NCI-H146 treated with DMSO at 0.1 percent for 48 hours (cell line): ENCODE measurements around the gene HTD2.

Source experiments
- DNase-seq: peaks from one replicate; lab custom pipeline; 2025; ENCODE audit not compliant: unreplicated experiment; lab: John Stamatoyannopoulos, UW

The HTD2 gene

DNA sequence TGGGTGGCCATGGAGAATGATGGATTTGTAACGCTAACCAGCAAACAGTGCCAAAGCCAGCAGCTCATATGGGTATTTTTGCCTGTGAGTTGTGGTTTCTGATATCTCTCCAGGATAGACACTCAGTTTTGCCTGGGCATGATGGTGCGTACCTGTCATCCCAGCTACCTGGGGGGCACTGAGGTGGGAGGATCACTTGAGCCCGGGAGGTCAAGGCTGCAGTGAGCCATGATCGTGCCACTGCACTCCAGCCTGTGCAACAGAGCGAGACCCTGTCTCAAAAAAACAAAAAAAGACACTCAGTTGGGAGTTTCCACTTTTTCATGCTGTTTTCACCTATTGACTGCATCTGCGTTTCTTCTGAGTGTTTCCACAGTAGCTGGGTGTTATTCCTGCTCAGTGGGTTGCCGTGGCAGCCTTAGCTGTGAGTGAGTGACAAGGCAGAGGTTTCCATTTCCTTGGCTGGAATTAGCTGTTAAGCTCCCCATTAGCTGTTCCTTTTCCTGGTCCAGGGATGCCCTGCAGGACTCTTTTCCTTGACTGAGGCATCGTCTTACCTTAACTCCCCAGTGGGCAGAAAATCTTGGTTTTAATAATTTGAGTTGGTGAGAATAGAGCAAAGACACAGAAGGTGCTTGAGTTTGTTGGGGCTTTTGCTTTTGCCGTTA, 14.5 kb upstream of the HTD2 start:
- DNase-seq = no peak

DNA sequence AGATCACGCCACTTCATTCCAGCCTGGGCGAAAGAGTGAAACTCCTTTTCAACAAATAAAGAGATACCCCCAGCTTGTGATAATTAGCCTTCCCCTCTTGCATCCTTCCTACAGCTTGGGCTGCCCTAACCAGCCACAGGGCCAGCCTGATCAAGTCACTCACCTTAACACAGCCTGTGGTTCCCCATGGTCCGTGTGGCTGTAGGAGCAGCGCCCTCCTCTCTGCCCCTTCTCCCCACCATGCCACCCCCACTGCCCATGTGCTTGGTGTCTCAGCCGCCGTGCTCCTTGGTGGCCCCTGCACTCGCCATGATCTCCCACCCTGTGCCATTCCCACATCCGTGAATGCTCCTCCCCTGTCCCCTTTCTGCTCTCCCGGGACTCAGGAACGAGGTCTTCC, 13.5 kb upstream of the HTD2 start:
- DNase-seq = no peak

DNA sequence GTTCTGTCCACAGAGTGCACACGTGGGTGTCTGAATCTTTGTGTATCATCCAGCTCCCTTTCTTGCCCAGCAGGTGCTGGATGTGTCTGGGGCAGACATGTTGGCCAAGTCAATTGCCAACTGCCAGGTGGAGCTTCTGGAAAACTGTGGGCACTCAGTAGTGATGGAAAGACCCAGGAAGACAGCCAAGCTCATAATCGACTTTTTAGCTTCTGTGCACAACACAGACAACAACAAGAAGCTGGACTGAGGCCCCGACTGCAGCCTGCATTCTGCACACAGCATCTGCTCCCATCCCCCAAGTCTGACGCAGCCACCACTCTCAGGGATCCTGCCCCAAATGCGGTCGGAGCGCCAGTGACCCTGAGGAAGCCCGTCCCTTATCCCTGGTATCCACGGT, 12.8 kb upstream of the HTD2 start:
- no peak for DNase-seq

DNA sequence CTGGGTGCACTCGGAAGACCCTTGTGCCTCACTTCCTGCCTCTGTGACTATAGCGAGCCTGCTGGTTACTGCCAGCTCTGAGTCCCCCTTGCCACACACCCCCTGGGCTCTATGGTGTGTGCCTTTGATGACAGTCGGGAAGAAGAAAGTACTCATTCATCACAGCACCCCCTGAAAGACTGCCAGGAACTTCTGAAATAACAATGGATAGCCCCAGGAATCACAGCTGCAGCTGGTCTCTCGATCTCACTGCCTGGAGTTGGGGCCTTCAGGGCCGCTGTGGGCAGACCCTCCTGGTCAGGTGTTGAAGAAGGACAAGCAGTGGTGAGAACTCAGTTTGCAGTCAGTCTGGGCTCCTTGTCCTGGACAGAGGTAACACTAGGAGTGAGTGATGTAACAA, 10.1 kb upstream of the HTD2 start:
- DNase-seq = no peak

DNA sequence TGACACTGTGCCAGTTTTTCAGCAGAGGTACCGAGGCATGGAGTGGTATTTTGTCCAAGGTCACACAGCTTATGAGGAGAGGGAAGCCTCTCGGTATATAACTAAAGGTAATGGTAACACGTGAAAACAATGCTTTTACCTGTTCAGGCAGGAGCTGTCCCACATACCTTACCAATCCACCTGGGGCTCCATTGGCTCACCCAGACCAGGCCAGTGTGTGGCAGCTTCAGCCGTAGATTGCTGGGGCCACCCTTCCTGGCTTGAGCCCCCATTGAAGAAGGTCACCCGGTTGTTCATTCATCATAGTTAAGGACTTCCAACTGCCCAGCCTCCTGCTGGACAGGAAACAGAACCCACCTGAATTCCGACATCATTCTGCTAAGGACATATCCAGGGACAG, 9.5 kb upstream of the HTD2 start:
- DNase-seq = no peak

DNA sequence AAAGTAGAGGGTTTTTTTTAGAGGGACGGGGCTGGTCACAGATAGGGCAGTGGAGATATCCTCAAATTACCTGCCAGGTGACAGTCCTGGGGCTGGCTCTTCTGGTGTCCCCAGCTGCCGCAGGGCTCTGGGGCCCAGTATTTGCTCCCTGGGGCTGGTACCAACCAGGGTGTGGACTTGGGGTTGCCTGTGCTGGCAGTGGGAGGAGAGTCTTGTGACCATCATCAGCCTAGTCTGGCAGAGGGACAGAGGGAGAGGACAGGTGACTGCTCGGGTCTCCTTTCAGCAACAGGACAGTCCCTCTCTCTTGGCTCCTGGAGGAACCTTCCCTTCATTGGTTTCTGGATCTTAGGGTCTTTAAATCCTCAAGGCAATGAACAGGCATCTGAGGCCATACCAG, 8.1 kb upstream of the HTD2 start:
- DNase-seq = no peak

DNA sequence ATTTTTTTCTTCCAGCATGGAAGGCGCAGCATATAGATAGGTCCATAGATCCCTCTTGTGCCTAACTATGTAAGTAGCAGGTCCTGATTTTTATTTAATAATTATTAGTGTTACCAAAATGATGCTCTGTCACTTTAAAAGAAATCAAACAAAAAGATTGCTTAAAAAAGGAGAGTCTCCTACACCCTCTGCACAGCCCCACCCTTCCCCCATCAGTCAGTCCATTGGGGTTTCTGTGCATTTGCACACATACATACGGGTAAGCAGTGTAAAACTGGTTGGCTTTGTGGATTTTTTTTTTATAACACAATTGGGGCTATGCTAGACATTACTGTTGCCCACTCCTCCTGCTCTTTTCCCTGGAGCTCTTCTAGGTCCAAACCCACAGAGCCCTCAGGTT, 7.2 kb upstream of the HTD2 start:
- no peak for DNase-seq

DNA sequence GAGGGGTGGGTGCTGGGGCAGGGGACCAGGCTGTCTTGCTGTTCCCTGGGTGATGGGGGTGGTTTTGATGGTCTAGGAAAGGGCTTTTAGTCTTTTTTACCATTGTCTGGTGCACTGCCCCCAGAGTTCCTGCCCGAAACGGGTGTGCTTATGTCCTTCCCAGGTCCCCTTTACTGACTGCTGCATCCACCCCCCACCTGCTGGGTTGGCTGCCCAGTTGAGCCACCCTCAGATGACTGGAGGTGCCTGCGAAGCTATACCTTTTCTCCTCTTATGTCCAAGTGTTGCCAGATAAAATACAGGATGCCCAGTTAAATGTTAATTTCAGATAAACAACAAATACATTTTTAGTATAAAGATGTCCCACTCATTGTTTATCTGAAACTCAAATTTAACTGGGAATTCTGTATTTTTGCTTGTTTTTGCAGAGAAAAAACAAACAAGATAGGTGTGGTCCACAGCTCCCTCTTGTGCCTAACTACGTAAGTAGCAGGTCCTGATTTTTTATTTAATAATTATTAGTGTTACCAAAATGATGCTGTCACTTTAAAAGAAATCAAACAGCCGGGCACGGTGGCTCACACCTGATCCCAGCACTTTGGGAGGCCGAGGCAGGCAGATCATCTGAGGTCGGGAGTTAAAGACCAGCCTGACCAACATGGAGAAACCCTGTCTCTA, 6.3 kb upstream of the HTD2 start:
- no peak for DNase-seq

DNA sequence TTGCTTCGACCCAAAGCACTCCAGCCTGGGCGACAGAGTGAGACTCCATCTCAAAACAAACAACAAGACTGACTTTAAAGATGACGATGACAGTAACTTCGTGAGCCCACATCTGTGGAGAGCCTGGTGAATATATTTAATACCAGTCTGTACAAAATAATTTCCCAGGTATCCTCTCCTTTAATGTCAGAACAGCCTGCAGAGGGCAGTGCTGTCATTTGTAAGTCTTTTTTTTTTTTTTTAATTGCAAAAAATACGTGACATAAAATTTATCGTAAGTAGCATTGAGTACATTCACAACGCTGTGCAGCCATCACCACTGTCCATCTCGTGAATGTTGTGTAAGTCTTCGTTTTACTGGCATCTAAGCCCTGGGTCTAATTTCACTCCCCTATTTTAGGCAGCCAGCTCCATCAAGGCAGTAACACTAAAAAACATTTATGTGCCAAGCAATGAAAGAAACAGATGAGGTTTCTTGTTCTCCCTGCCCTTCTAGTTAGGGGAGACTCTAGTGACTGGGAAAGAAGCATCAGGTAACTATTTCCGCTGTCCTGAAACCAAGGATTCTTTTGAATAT, 1.4 kb downstream of the HTD2 start:
- no peak for DNase-seq

DNA sequence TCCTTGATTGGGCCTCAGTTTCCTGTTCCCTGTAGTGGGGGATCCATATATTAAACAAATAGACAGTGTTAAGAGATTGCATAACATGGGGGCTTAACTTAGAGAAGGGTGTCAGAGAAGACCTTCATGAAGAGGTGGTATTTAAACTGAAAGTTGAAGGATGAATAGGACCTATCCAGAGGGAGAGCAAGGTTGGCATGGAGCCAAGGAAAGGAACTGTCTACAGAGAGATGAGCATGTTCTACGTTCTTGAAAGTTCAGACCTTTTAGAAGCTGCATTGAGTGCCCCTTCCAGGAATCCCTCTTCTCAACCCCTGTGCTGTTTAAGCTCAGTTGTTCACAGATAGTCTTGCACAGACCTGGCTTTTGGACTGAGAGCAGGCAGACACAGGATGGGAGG, 2.4 kb downstream of the HTD2 start:
- no peak for DNase-seq

DNA sequence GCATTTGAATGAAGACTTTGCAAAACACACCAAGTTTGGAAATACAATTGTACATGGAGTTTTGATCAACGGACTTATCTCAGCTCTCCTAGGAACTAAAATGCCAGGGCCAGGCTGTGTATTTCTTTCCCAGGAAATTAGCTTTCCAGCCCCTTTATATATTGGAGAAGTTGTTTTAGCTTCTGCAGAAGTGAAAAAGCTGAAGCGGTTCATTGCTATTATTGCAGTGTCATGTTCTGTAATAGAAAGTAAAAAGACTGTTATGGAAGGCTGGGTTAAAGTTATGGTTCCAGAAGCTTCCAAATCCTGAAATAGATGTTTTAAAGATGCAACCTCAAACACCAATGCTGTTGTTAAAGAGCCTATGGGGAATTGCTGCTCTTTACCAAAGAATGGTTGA, 11.5 kb downstream of the HTD2 start:
- DNase-seq = no peak

DNA sequence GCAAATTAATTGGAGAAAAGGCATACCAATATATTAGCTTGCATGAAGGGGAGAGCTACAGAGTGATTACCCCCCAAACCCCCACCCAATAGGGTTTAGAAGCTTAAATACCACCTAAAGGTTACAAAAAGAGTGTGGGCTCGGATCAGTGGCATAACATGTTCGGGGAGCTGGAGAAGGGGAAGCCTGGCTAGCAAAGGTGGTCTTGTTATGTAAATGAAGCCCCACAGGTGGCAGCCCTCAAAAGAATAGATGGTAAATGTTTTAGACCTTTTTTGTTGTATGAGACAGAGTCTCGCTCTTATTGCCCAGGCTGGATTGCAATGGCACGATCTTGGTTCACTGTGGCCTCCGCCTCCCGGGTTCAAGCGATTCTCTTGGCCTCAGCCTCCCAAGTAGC, 15.5 kb downstream of the HTD2 start:
- DNase-seq = no peak

DNA sequence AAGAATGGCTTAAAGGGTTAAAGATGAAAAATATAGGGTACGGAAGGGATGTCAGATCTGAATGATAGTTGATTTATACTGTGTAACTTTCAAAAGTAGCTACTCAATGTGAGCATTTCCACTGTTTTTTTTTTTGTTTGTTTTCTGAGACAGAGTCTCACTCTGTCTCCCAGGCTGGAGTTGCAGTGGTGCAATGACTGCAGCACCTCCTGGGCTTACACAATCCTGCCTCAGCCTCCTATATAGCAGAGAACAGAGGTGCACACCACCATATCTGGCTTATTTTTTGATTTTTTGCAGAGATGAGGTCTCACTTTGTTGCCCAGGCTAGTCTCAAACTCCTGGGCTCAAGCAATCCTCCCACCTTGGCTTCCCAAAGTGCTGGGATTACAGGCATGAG, 16.5 kb downstream of the HTD2 start:
- no peak for DNase-seq

DNA sequence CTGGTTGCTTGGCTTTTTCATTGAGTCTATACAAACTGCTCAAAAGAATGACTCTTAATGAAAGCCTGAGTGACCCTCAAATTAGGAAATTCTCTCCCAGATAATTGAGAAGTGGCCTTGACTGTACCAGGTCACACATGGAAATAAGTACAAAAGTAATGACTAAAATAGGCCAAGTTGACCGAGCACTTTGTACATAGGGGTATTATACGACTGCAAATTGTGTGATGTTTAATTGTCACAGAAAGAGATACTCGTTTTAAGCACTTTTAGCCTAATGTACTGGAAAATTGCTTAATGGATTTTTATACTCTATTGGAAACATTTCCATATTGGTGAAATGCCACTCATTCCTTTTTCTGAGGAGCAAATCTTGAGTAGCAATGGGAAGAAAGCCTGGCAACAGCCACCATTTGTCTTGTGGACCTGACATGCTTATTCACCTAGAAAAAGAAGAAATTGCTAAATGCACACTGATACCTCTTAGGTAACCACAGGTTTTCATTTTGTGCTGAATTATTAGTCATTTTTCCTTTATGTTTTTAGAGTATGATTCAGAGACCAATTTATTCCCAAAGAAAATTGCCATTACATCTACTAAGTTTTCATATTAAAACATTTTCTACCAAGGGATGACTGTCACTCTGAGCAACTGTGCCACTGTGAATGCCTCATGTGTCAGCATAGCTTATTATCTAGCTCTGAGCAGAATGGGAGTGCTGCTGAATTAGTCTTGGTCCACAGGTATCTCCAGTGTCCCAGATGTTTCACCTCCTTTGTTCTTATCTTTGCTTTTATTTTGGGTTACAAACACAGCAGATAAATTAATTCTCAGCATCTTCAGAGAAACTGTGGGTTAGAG, 17.4 kb downstream of the HTD2 start:
- no peak for DNase-seq

DNA sequence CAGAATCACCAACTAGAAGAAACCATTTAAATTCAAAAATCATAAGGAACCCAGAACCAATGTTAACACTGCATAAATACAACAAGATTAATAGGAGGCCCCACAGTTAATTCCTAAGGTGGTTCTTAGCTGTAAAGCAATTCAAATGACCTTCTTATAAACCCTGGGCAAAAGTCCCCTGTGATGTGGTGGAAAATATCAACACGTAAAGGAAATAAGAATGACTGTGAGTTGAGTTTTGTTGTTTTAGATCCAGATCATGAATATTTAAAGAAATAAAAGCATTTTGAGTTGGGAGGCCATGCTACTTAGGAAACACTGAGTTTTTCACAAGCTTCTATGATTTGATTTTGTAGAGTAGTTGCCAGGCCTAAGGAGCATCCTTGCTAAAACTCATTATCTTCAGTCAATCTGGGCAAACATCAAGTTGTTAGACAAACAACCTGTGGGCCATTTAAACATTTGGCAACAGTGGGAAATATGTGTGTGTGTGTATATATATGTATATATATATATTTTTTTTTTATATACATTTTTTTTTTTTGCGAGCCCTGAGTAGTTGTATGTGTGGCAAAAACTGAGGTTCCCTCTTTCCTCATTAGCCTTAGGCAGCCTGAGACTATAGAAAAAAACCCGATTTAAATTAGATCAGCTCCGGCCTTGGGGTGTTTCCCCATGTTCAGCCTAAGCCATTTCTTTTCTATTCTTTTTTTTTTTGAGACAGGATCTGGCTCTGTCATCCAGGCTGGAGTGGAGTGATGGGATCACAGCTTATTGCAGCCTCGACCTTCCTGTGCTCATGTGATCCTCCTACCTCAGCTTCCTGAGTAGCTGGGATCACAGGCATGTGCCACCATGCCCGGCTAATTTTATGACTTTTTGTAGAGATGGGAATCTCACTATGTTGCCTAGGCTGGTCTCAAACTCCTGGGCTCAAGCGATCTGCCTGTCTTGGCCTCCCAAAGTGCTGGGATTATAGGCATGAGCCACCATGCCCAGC, 18.4 kb downstream of the HTD2 start:
- no peak for DNase-seq

DNA sequence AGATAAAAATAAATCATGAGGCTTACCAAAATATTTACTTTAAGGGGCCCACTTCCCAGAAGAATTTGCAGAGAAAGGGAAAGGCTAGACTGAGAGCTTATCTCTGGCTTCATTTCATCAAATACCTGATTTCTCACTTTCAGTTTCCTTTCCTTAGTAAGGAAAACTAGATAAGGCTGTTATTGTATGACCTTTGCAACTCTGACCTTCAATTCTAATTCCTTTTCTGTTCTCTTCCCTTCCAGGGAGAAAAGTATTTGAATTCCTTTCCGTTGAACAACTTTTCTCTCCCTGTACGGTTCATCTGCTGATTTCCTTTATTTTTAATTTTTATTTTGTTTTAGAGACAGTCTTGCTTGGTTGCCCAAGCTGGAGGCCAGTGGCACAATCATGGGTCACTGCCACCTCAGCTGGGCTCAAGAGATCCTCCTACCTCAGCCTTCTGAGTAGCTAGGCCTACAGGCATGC, 19.2 kb downstream of the HTD2 start:
- no peak for DNase-seq

DNA sequence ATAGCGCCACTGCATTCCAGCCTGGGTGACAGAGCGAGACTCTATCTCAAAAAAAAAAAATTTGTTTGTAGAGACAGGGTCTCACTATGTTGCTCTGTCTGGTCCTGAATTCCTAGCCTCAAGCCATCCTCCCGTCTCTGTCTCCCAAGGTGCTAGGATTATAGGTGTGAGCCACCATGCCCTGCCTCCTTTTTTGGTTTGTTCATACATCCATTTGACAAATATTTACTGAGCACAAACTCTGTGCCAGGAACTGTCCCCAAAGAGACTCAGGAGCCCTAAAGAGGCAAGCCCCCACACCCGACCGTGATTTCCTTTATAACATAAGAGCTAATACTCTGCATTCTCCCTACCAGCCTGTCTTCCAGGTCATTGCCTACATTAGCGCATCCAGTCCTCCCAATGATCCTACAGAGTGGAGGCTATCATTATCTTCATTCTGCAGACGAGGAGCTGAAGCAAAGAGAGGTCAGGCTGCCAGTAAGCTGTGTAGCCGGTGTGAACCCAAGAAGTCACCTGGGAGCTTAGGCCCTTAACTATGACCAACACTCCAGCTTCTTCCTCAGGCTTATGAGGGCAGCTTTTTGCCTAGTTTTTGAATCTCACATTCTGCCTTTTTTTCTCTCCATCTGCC, 20.1 kb downstream of the HTD2 start:
- DNase-seq = no peak

DNA sequence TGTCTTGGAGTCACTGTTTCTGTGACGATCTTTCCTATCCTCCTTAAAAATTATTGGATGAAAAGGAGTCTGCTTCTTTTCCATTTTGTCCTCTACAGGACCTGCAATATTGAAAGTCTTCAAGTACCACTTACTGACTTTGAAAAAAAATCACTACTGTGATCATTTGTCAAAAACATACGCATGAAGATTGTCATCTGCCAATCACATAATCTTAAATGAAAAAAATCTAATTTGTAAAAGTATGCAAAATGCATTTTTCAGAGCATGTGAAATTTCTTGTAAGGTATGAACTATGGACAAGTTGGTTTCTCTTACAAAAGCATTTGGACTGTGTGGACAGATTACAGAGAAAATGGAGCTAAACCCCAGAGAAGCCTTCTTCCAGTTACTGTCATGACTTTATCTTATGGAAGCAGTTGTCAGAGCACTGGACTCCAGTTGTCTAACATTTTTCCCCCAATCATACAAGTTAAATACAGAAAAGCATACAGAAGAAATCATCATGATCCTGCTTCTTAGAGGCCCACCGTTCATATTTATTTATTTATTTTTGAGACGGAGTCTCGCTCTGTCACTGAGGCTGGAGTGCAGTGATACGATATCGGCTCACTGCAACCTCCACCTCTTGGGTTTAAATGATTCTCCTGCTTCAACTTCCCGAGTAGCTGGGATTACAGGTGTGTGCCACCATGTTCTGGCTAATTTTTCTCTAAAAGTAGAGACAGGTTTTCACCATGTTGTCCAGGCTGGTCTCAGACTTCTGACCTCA, 23.0 kb downstream of the HTD2 start:
- DNase-seq = no peak

DNA sequence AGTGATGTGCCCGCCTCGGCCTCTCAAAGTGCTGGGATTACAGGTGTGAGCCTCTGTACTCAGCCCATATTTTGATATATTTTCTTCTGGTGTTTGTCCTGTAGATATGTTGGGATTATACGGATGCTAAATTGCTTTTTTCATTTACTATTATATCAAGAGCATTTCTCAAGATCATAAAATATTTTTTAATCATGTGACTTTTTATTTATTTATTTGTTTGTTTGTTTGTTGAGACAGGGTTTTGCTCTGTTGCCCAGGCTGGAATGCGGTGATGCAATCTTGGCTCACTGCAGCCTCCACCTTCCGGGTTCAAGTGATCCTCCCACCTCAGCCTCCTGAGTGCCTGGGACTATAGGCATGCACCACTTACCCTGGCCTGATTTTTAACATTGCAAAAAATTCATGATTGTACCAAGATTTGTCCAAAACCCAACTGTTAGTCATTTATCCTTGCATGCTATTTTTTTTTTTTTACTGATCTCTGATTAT, 23.6 kb downstream of the HTD2 start:
- DNase-seq = no peak
